ENCODE measurements around the gene ISX. TPM values are rescaled to one million over a fixed set of nuclear protein-coding genes. Genes with fewer than 3 reads are reported as not detected.

ISX gene
- total and polyA plus RNA-seq, 2 experiments from 2014 or later, result not detected

DNA sequence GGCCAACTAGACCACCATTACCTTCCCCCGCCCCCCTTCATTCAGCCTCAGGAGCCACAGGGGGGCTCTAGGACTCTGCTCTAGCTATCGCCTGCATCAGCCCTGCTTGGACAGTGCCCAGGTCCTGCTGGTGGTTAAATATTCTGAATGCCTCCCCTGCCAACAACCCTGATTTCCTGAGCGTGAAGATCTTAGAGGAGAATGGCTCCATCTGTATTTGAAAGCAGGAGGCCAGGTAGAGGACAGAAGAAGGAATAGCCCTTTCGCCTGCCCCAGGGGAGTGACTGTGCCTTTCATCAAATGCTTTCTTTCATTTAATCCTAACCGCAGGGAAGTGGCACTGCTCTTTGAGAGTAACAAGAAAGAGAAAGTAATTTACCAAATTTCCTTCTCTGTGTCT is 69.2 kb downstream of the ISX start:
- H3K4me3 ChIP-seq, result no peak overlapping the region
- H3K36me3 ChIP-seq (ENCODE audit: low read depth), result no peaks in the 10 kb centered on the region
- no peaks in the 10 kb centered on the region for H3K9me3 ChIP-seq (ENCODE audit: low read depth)
- H2AFZ ChIP-seq, result no peak overlapping the region
- H3K4me2 ChIP-seq (ENCODE audit: unreplicated experiment), result no peak overlapping the region
- in situ Hi-C loops (cut with MboI), result no loop called here
- H3K79me2 ChIP-seq (ENCODE audit: insufficient read depth), result no peaks in the 10 kb centered on the region
- no peaks in the 10 kb centered on the region for H3K9me2 ChIP-seq (ENCODE audit: insufficient read depth)
- H3K9ac ChIP-seq, result no peak overlapping the region
- H3F3A ChIP-seq (ENCODE audit: insufficient read depth), result no peaks in the 10 kb centered on the region
- no peak for DNase-seq
- no peaks in the 10 kb centered on the region for H3K4me1 ChIP-seq (ENCODE audit: insufficient read depth)
- no peak overlapping the region for H3K27ac ChIP-seq
- TF ChIP-seq EZH2 (IDR thresholded peaks at IDR 0.05; ENCODE audit: insufficient read depth, poor library complexity, severe bottlenecking) (no peak), EZH2phosphoT487 (IDR thresholded peaks at IDR 0.05; ENCODE audit: insufficient read depth, low read depth) (no peak)
- WGBS, 2 experiments (ENCODE audit: low coverage in 1 of 2, low lambda C conversion rate in 2 of 2, missing lambda C conversion rate in 2 of 2), result 1 to 2% methylated on average over 5 of the region's 5 CpGs
- peaks cover 8% of the 10 kb centered on the region; the same call in 1 of the 2 replicates for H3K27me3 ChIP-seq (replicated peaks; ENCODE audit: insufficient read depth)
- no peaks in the 10 kb centered on the region for H4K20me1 ChIP-seq (ENCODE audit: insufficient read depth)

Other genes starting within 250 kb of the ISX start
- gene HMGXB4, start 191.3 kb downstream of the ISX start, total RNA-seq (2014; rRNA removed; shearing (Covaris generic)), result 10.2 and 12.4 TPM in 2 replicates
- 17.1 and 17.8 TPM in 2 replicates for gene HMGXB4, start 191.3 kb downstream of the ISX start, polyA plus RNA-seq (2016; fragmentation: Nextera tagmentation; extraction: Ambion mirVana)
- 61.3 and 62.2 TPM in 2 replicates for gene TOM1, start 233.7 kb downstream of the ISX start, total RNA-seq (2014; rRNA removed; shearing (Covaris generic))
- 69.7 and 72.9 TPM in 2 replicates for gene TOM1, start 233.7 kb downstream of the ISX start, polyA plus RNA-seq (2016; fragmentation: Nextera tagmentation; extraction: Ambion mirVana)